Measurements from ENCODE around the gene LRTM2. TPM values are rescaled to one million over a fixed set of nuclear protein-coding genes. Genes with fewer than 3 reads are reported as not detected.

The LRTM2 gene
- total RNA-seq, 1 experiment from 2014 or later = not detected

GRCh38 chr12:1882405-1882804, 62.0 kb downstream of the LRTM2 start:
- H3K27me3 Mint-ChIP-seq (ENCODE audit: insufficient read depth, unreplicated experiment) = no peaks in the 10 kb centered on the region
- CTCF ChIA-PET = no interaction called here
- DNase-seq = no peak
- H3K27ac Mint-ChIP-seq (ENCODE audit: unreplicated experiment) = no peak overlapping the region
- intact Hi-C loops (cut with micrococcal nuclease; ENCODE audit: unreplicated experiment) = no loop called here
- H3K4me1 Mint-ChIP-seq (ENCODE audit: low read depth, unreplicated experiment) = no peaks in the 10 kb centered on the region
- no peaks in the 10 kb centered on the region for H3K36me3 ChIP-seq (ENCODE audit: control insufficient read depth, insufficient read depth, low read length)
- H3K36me3 Mint-ChIP-seq (ENCODE audit: insufficient read depth, unreplicated experiment) = no peaks in the 10 kb centered on the region
- no peak for TF ChIP-seq CTCF (IDR thresholded peaks at IDR 0.05; ENCODE audit: insufficient read depth in 1 of 2, low read depth in 1 of 2, low read length in 1 of 2, severe bottlenecking in 1 of 2, unreplicated experiment in 1 of 2)
- no peaks in the 10 kb centered on the region for H3K9me3 ChIP-seq
- H3K4me3 ChIP-seq (ENCODE audit: low read depth, low read length) = no peak overlapping the region
- no TSS peak for BruUV-seq (replicated peaks)
- no peak overlapping the region for H3K4me3 Mint-ChIP-seq (ENCODE audit: unreplicated experiment)
- peaks cover 6% of the 10 kb centered on the region; the same call in 1 of the 2 replicates for H3K4me1 ChIP-seq
- H3K9me3 Mint-ChIP-seq (ENCODE audit: unreplicated experiment) = no peaks in the 10 kb centered on the region
- H3K27me3 ChIP-seq (replicated peaks; ENCODE audit: control insufficient read depth, insufficient read depth, low read length) = no peaks in the 10 kb centered on the region
- POLR2A ChIA-PET = no interaction called here

GRCh38 chr12:1882850-1883470, 62.6 kb downstream of the LRTM2 start:
- CTCF ChIA-PET = no interaction called here
- Histone ChIP-seq H3K36me3 (ENCODE audit: control insufficient read depth, insufficient read depth, low read length) (no peaks in the 10 kb centered on the region), H3K4me3 (ENCODE audit: low read depth, low read length) (no peak overlapping the region), H3K4me1 (peaks cover 6% of the 10 kb centered on the region; the same call in 1 of the 2 replicates), H3K9me3 (no peaks in the 10 kb centered on the region), H3K27me3 (replicated peaks; ENCODE audit: control insufficient read depth, insufficient read depth, low read length) (no peaks in the 10 kb centered on the region)
- Mint-ChIP-seq H3K9me3 (ENCODE audit: unreplicated experiment) (no peaks in the 10 kb centered on the region), H3K27me3 (ENCODE audit: insufficient read depth, unreplicated experiment) (no peaks in the 10 kb centered on the region), H3K4me3 (ENCODE audit: unreplicated experiment) (no peak overlapping the region), H3K27ac (ENCODE audit: unreplicated experiment) (no peak overlapping the region), H3K4me1 (ENCODE audit: low read depth, unreplicated experiment) (no peaks in the 10 kb centered on the region), H3K36me3 (ENCODE audit: insufficient read depth, unreplicated experiment) (no peaks in the 10 kb centered on the region)
- no peak for TF ChIP-seq CTCF (IDR thresholded peaks at IDR 0.05; ENCODE audit: insufficient read depth in 1 of 2, low read depth in 1 of 2, low read length in 1 of 2, severe bottlenecking in 1 of 2, unreplicated experiment in 1 of 2)
- peak in 1 of 2 experiments; percentile 26 for DNase-seq
- no TSS peak for BruUV-seq (replicated peaks)
- intact Hi-C loops (cut with micrococcal nuclease; ENCODE audit: unreplicated experiment) = no loop called here
- POLR2A ChIA-PET = no interaction called here

GRCh38 chr12:1883513-1883912, 63.1 kb downstream of the LRTM2 start:
- Histone ChIP-seq H3K4me1 (peaks cover 6% of the 10 kb centered on the region; the same call in 1 of the 2 replicates), H3K36me3 (ENCODE audit: control insufficient read depth, insufficient read depth, low read length) (no peaks in the 10 kb centered on the region), H3K9me3 (no peaks in the 10 kb centered on the region), H3K27me3 (replicated peaks; ENCODE audit: control insufficient read depth, insufficient read depth, low read length) (no peaks in the 10 kb centered on the region), H3K4me3 (ENCODE audit: low read depth, low read length) (no peak overlapping the region)
- TF ChIP-seq CTCF (IDR thresholded peaks at IDR 0.05; ENCODE audit: insufficient read depth in 1 of 2, low read depth in 1 of 2, low read length in 1 of 2, severe bottlenecking in 1 of 2, unreplicated experiment in 1 of 2) = no peak
- BruUV-seq (replicated peaks) = no TSS peak
- intact Hi-C loops (cut with micrococcal nuclease; ENCODE audit: unreplicated experiment) = no loop called here
- H3K27me3 Mint-ChIP-seq (ENCODE audit: insufficient read depth, unreplicated experiment) = peaks cover 3% of the 10 kb centered on the region
- no peak overlapping the region for H3K27ac Mint-ChIP-seq (ENCODE audit: unreplicated experiment)
- no peaks in the 10 kb centered on the region for H3K36me3 Mint-ChIP-seq (ENCODE audit: insufficient read depth, unreplicated experiment)
- H3K4me3 Mint-ChIP-seq (ENCODE audit: unreplicated experiment) = no peak overlapping the region
- POLR2A ChIA-PET = no interaction called here
- no peaks in the 10 kb centered on the region for H3K4me1 Mint-ChIP-seq (ENCODE audit: low read depth, unreplicated experiment)
- CTCF ChIA-PET = no interaction called here
- peak in 1 of 2 experiments; percentile 28 for DNase-seq
- H3K9me3 Mint-ChIP-seq (ENCODE audit: unreplicated experiment) = peaks cover 3% of the 10 kb centered on the region
